ENCODE data around the gene ABHD2.

ABHD2 gene

GRCh38 chr15:89192766-89193165 lies 104.5 kb downstream of the ABHD2 start:
- Histone ChIP-seq H3K9ac (ENCODE audit: low read length) (no peak overlapping the region), H3K79me2 (ENCODE audit: low read length) (no peaks in the 10 kb centered on the region), H3K36me3 (replicated peaks; ENCODE audit: insufficient read depth, low read length) (peaks cover 9% of the 10 kb centered on the region), H3K9me3 (replicated peaks; ENCODE audit: insufficient read depth, low read length) (no peaks in the 10 kb centered on the region), H3K27me3 (replicated peaks; ENCODE audit: insufficient read depth, low read length) (no peaks in the 10 kb centered on the region), H2AFZ (ENCODE audit: low read length) (no peak overlapping the region), H3K4me1 (ENCODE audit: low read length) (no peaks in the 10 kb centered on the region), H3K9me2 (replicated peaks; ENCODE audit: insufficient read depth, low read length) (no peaks in the 10 kb centered on the region), H3K4me2 (ENCODE audit: low read depth, low read length) (no peak overlapping the region), H3K27ac (ENCODE audit: low read length) (no peak overlapping the region), H4K20me1 (ENCODE audit: insufficient read depth, low read length) (no peaks in the 10 kb centered on the region), H3F3A (ENCODE audit: insufficient read depth, low read length) (no peaks in the 10 kb centered on the region), H3K4me3 (ENCODE audit: low read length) (no peak overlapping the region)
- TF ChIP-seq EZH2 (optimal IDR thresholded peaks at IDR 0.05; ENCODE audit: low read depth, low read length), result no peak
- TF ChIP-seq, protein P1, sequence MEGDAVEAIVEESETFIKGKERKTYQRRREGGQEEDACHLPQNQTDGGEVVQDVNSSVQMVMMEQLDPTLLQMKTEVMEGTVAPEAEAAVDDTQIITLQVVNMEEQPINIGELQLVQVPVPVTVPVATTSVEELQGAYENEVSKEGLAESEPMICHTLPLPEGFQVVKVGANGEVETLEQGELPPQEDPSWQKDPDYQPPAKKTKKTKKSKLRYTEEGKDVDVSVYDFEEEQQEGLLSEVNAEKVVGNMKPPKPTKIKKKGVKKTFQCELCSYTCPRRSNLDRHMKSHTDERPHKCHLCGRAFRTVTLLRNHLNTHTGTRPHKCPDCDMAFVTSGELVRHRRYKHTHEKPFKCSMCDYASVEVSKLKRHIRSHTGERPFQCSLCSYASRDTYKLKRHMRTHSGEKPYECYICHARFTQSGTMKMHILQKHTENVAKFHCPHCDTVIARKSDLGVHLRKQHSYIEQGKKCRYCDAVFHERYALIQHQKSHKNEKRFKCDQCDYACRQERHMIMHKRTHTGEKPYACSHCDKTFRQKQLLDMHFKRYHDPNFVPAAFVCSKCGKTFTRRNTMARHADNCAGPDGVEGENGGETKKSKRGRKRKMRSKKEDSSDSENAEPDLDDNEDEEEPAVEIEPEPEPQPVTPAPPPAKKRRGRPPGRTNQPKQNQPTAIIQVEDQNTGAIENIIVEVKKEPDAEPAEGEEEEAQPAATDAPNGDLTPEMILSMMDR (IDR thresholded peaks at IDR 0.05; ENCODE audit: low read length), result no peak
- no peak for TF ChIP-seq EZH2phosphoT487 (IDR thresholded peaks at IDR 0.05; ENCODE audit: low read length)
- DNase-seq, result no peak

GRCh38 chr15:89194608-89195007 lies 106.4 kb downstream of the ABHD2 start:
- Histone ChIP-seq H3K27ac (ENCODE audit: low read length) (no peak overlapping the region), H3K9me2 (replicated peaks; ENCODE audit: insufficient read depth, low read length) (no peaks in the 10 kb centered on the region), H3K9ac (ENCODE audit: low read length) (no peak overlapping the region), H3K27me3 (replicated peaks; ENCODE audit: insufficient read depth, low read length) (no peaks in the 10 kb centered on the region), H3K4me1 (ENCODE audit: low read length) (no peaks in the 10 kb centered on the region), H3K36me3 (replicated peaks; ENCODE audit: insufficient read depth, low read length) (peaks cover 3% of the 10 kb centered on the region), H3K79me2 (ENCODE audit: low read length) (no peaks in the 10 kb centered on the region), H3K4me2 (ENCODE audit: low read depth, low read length) (no peak overlapping the region), H3K4me3 (ENCODE audit: low read length) (no peak overlapping the region), H3F3A (ENCODE audit: insufficient read depth, low read length) (no peaks in the 10 kb centered on the region), H2AFZ (ENCODE audit: low read length) (no peak overlapping the region), H3K9me3 (replicated peaks; ENCODE audit: insufficient read depth, low read length) (no peaks in the 10 kb centered on the region), H4K20me1 (ENCODE audit: insufficient read depth, low read length) (no peaks in the 10 kb centered on the region)
- DNase-seq, result no peak
- no peak for TF ChIP-seq EZH2 (optimal IDR thresholded peaks at IDR 0.05; ENCODE audit: low read depth, low read length)
- TF ChIP-seq, protein P1 (IDR thresholded peaks at IDR 0.05; ENCODE audit: low read length), result no peak
- no peak for TF ChIP-seq EZH2phosphoT487 (IDR thresholded peaks at IDR 0.05; ENCODE audit: low read length)

DNA sequence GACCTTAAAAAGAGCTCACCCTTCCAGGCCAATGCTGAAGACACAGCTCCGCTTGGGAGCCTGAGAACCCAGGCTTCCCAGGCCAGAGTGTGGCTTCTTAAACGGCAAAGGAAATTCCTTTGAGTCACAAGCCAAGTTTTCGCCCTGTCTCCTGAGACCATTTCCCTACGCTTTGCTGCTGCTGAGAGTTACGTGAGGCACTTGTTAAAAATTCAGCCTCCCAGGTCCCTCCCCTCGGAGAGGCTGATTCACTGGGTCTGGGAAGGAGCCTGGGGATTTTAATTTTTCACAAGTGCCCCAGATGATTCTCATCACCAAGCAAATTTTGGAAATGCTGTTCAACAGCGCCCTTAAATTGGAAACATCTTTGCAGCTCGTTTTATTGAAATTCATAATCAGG lies 107.6 kb downstream of the ABHD2 start:
- no peaks in the 10 kb centered on the region for H3K4me1 ChIP-seq (ENCODE audit: low read length)
- no peaks in the 10 kb centered on the region for H4K20me1 ChIP-seq (ENCODE audit: insufficient read depth, low read length)
- no peaks in the 10 kb centered on the region for H3K27me3 ChIP-seq (replicated peaks; ENCODE audit: insufficient read depth, low read length)
- no peak overlapping the region for H2AFZ ChIP-seq (ENCODE audit: low read length)
- H3K9ac ChIP-seq (ENCODE audit: low read length), result no peak overlapping the region
- H3K9me2 ChIP-seq (replicated peaks; ENCODE audit: insufficient read depth, low read length), result no peaks in the 10 kb centered on the region
- no peak overlapping the region for H3K4me2 ChIP-seq (ENCODE audit: low read depth, low read length)
- H3K27ac ChIP-seq (ENCODE audit: low read length), result no peak overlapping the region
- TF ChIP-seq, protein P1 (IDR thresholded peaks at IDR 0.05; ENCODE audit: low read length), result no peak
- H3F3A ChIP-seq (ENCODE audit: insufficient read depth, low read length), result no peaks in the 10 kb centered on the region
- no peak for DNase-seq
- H3K36me3 ChIP-seq (replicated peaks; ENCODE audit: insufficient read depth, low read length), result peaks cover 3% of the 10 kb centered on the region
- H3K79me2 ChIP-seq (ENCODE audit: low read length), result no peaks in the 10 kb centered on the region
- H3K9me3 ChIP-seq (replicated peaks; ENCODE audit: insufficient read depth, low read length), result no peaks in the 10 kb centered on the region
- no peak overlapping the region for H3K4me3 ChIP-seq (ENCODE audit: low read length)

All from MM.1S (cell line).